Measurements from ENCODE around the gene TBX2. TPM values are rescaled to one million over a fixed set of nuclear protein-coding genes. Genes with fewer than 3 reads are reported as not detected.

Gene TBX2
- total RNA-seq, 2 experiments from 2014 or later, result not detected

GRCh38 chr17:61362852-61363600 is 36.6 kb upstream of the TBX2 start:
- no peaks in the 10 kb centered on the region for H3K36me3 Mint-ChIP-seq (ENCODE audit: low read depth)
- H3K9me3 Mint-ChIP-seq, result no peaks in the 10 kb centered on the region

GRCh38 chr17:61363601-61364462 is 35.8 kb upstream of the TBX2 start:
- H3K27ac Mint-ChIP-seq, result no peak overlapping the region
- no peaks in the 10 kb centered on the region for H3K4me1 Mint-ChIP-seq
- CTCF ChIA-PET, result interaction anchor here (1.9 kb wide), 1 partner anchor 12 kb away, joined by 5 read pairs; no protein-coding TSS in a partner anchor
- DNase-seq, result no peak
- no peaks in the 10 kb centered on the region for H3K9me3 Mint-ChIP-seq
- H3K4me3 Mint-ChIP-seq, result no peak overlapping the region
- H3K36me3 Mint-ChIP-seq (ENCODE audit: low read depth), result no peaks in the 10 kb centered on the region
- peaks cover 1% of the 10 kb centered on the region for H3K27me3 Mint-ChIP-seq
- POLR2A ChIA-PET, result no interaction called here

More at GRCh38 chr17:61362852-61363600, 36.6 kb upstream of the TBX2 start:
- POLR2A ChIA-PET, result no interaction called here
- Mint-ChIP-seq H3K27me3 (peaks cover 1% of the 10 kb centered on the region), H3K27ac (no peak overlapping the region), H3K4me3 (no peak overlapping the region), H3K4me1 (no peaks in the 10 kb centered on the region)
- CTCF ChIA-PET, result interaction anchor here (1.0 kb wide), 1 partner anchor 49 kb away, joined by 3 read pairs; no protein-coding TSS in a partner anchor
- no peak for DNase-seq

- ChIA-PET POLR2A (no interaction called here), CTCF (interaction anchor here (1.9 kb wide), 1 partner anchor 12 kb away, joined by 5 read pairs; no protein-coding TSS in a partner anchor)
- Mint-ChIP-seq H3K9me3 (no peaks in the 10 kb centered on the region), H3K27ac (no peak overlapping the region), H3K36me3 (ENCODE audit: low read depth) (no peaks in the 10 kb centered on the region), H3K4me3 (no peak overlapping the region), H3K27me3 (peaks cover 1% of the 10 kb centered on the region), H3K4me1 (no peaks in the 10 kb centered on the region)
- DNase-seq, result no peak
Observed at GRCh38 chr17:61364463-61364846, 35.2 kb upstream of the TBX2 start.

- Mint-ChIP-seq H3K9me3 (no peaks in the 10 kb centered on the region), H3K27me3 (peaks cover 1% of the 10 kb centered on the region), H3K4me1 (no peaks in the 10 kb centered on the region), H3K27ac (no peak overlapping the region), H3K36me3 (ENCODE audit: low read depth) (no peaks in the 10 kb centered on the region), H3K4me3 (no peak overlapping the region)
- no peak for DNase-seq
- ChIA-PET POLR2A (no interaction called here), CTCF (interaction anchor here (1.9 kb wide), 1 partner anchor 14 kb away, joined by 5 read pairs; no protein-coding TSS in a partner anchor)
Observed at GRCh38 chr17:61366076-61366714, 33.4 kb upstream of the TBX2 start.

- no peaks in the 10 kb centered on the region for H3K4me1 Mint-ChIP-seq
- H3K27me3 Mint-ChIP-seq, result peaks cover under 1% of the 10 kb centered on the region
- H3K27ac Mint-ChIP-seq, result no peak overlapping the region
- no peak overlapping the region for H3K4me3 Mint-ChIP-seq
- DNase-seq, result no peak
- ChIA-PET CTCF (no interaction called here), POLR2A (no interaction called here)
- H3K36me3 Mint-ChIP-seq (ENCODE audit: low read depth), result no peaks in the 10 kb centered on the region
- no peaks in the 10 kb centered on the region for H3K9me3 Mint-ChIP-seq
Observed at GRCh38 chr17:61366715-61367413, 32.8 kb upstream of the TBX2 start.

- no peaks in the 10 kb centered on the region for H3K9me3 Mint-ChIP-seq
- H3K27me3 Mint-ChIP-seq, result no peaks in the 10 kb centered on the region
- H3K4me1 Mint-ChIP-seq, result no peaks in the 10 kb centered on the region
- DNase-seq, result no peak
- CTCF ChIA-PET, result interaction anchor here (1.1 kb wide), 1 partner anchor 9 kb away, joined by 4 read pairs; no protein-coding TSS in a partner anchor
- H3K36me3 Mint-ChIP-seq (ENCODE audit: low read depth), result no peaks in the 10 kb centered on the region
- no peak overlapping the region for H3K4me3 Mint-ChIP-seq
- H3K27ac Mint-ChIP-seq, result no peak overlapping the region
- POLR2A ChIA-PET, result no interaction called here
Observed at GRCh38 chr17:61368049-61368831, 31.4 kb upstream of the TBX2 start.

GRCh38 chr17:61368832-61369450 is 30.7 kb upstream of the TBX2 start:
- CTCF ChIA-PET, result interaction anchor here (1.1 kb wide), 1 partner anchor 10 kb away, joined by 4 read pairs; no protein-coding TSS in a partner anchor
- no peak overlapping the region for H3K27ac Mint-ChIP-seq

GRCh38 chr17:61369751-61370150 is 29.9 kb upstream of the TBX2 start:
- no peak overlapping the region for H3K27ac Mint-ChIP-seq
- no peaks in the 10 kb centered on the region for H3K9me3 Mint-ChIP-seq
- no peaks in the 10 kb centered on the region for H3K27me3 Mint-ChIP-seq
- no peak for DNase-seq
- CTCF ChIA-PET, result interaction anchor here (0.6 kb wide), 1 partner anchor 187 kb away, joined by 3 read pairs; no protein-coding TSS in a partner anchor
- no peaks in the 10 kb centered on the region for H3K36me3 Mint-ChIP-seq (ENCODE audit: low read depth)
- H3K4me1 Mint-ChIP-seq, result no peaks in the 10 kb centered on the region
- POLR2A ChIA-PET, result no interaction called here
- no peak overlapping the region for H3K4me3 Mint-ChIP-seq

More at GRCh38 chr17:61368832-61369450, 30.7 kb upstream of the TBX2 start:
- H3K4me3 Mint-ChIP-seq, result no peak overlapping the region
- no peaks in the 10 kb centered on the region for H3K36me3 Mint-ChIP-seq (ENCODE audit: low read depth)
- POLR2A ChIA-PET, result no interaction called here
- no peak for DNase-seq
- no peaks in the 10 kb centered on the region for H3K4me1 Mint-ChIP-seq
- H3K9me3 Mint-ChIP-seq, result no peaks in the 10 kb centered on the region
- no peaks in the 10 kb centered on the region for H3K27me3 Mint-ChIP-seq

- DNase-seq, result no peak
- Mint-ChIP-seq H3K4me3 (no peak overlapping the region), H3K9me3 (no peaks in the 10 kb centered on the region), H3K27me3 (no peaks in the 10 kb centered on the region), H3K27ac (no peak overlapping the region), H3K4me1 (no peaks in the 10 kb centered on the region), H3K36me3 (ENCODE audit: low read depth) (no peaks in the 10 kb centered on the region)
- POLR2A ChIA-PET, result no interaction called here
- CTCF ChIA-PET, result no interaction called here
Observed at GRCh38 chr17:61371179-61371578, 28.5 kb upstream of the TBX2 start.

GRCh38 chr17:61371606-61372005 is 28.0 kb upstream of the TBX2 start:
- Mint-ChIP-seq H3K27me3 (no peaks in the 10 kb centered on the region), H3K36me3 (ENCODE audit: low read depth) (no peaks in the 10 kb centered on the region), H3K9me3 (no peaks in the 10 kb centered on the region), H3K27ac (no peak overlapping the region), H3K4me3 (no peak overlapping the region), H3K4me1 (no peaks in the 10 kb centered on the region)
- DNase-seq, result no peak
- ChIA-PET POLR2A (no interaction called here), CTCF (interaction anchor here (0.6 kb wide), 1 partner anchor 389 kb away, joined by 4 read pairs; no protein-coding TSS in a partner anchor)

GRCh38 chr17:61372436-61372835 is 27.2 kb upstream of the TBX2 start:
- Mint-ChIP-seq H3K27ac (no peak overlapping the region), H3K9me3 (no peaks in the 10 kb centered on the region), H3K27me3 (no peaks in the 10 kb centered on the region), H3K36me3 (ENCODE audit: low read depth) (no peaks in the 10 kb centered on the region), H3K4me3 (no peak overlapping the region), H3K4me1 (no peaks in the 10 kb centered on the region)
- ChIA-PET POLR2A (no interaction called here), CTCF (interaction anchor here (0.6 kb wide), 2 partner anchors 299 to 390 kb away, joined by 3 to 4 read pairs; no protein-coding TSS in a partner anchor)
- DNase-seq, result no peak

Measured in activated CD4-positive, alpha-beta T cell treated with anti-CD3 and anti-CD28 coated beads, Interleukin-2, amount 10 ng/mL, durations not matched to agents 7 days and 5 days (primary cell).